ENCODE data around the gene TENT5C.
"Not testable (repeated sequence)": the region's sequence is repeated elsewhere in the genome, so short reads cannot be mapped to it uniquely, and the experiment has no call there.

The TENT5C gene

GRCh38 chr1:117605774-117606648 lies at the start of gene TENT5C:
Gene TENT5C, plus strand, starts transcription at chr1:117606048. Its CDS starts 16,821 bp downstream, at chr1:117622869.
- H3K27me3 Mint-ChIP-seq (ENCODE audit: low read depth), result peaks cover 41% of the 10 kb centered on the region
- H3K9me3 Mint-ChIP-seq, result no peaks in the 10 kb centered on the region
- peak within 1 kb of the TSS; percentile 92 for H3K27ac Mint-ChIP-seq
- H3K4me1 Mint-ChIP-seq (ENCODE audit: low read depth), result peaks cover 45% of the 10 kb centered on the region
- peaks cover 28% of the 10 kb centered on the region for H3K36me3 Mint-ChIP-seq (ENCODE audit: low read depth)
- peak within 1 kb of the TSS; percentile 99 for H3K4me3 Mint-ChIP-seq

DNA sequence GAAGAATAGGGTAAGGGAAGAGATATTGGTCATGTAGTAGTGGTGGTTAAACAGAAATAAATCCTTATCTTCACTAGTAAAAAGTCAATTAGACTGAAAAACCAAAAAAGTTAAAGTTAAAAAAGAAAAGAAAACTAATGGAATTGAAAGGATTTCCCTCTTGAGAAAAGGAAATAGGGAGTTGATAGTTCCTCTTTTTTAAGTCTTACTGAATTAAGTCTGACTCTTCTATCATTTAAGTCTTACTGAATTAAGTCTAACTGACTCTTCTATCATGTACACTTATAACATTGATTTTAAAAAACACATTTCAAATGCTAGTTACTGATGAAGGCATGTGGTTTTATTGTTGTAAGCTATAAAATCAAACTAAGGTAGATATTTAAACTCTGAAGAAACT lies 49.5 kb upstream of the TENT5C start:
- Mint-ChIP-seq H3K4me3 (no peak overlapping the region), H3K9me3 (peaks cover 9% of the 10 kb centered on the region), H3K27me3 (ENCODE audit: low read depth) (peaks cover 30% of the 10 kb centered on the region), H3K27ac (no peak overlapping the region), H3K36me3 (ENCODE audit: low read depth) (peaks cover 5% of the 10 kb centered on the region), H3K4me1 (ENCODE audit: low read depth) (peaks cover 1% of the 10 kb centered on the region)

GRCh38 chr1:117556976-117557375 lies 48.9 kb upstream of the TENT5C start:
- Mint-ChIP-seq H3K27ac (no peak overlapping the region), H3K27me3 (ENCODE audit: low read depth) (peaks cover 30% of the 10 kb centered on the region), H3K9me3 (peaks cover 9% of the 10 kb centered on the region), H3K4me1 (ENCODE audit: low read depth) (peaks cover 3% of the 10 kb centered on the region), H3K4me3 (no peak overlapping the region), H3K36me3 (ENCODE audit: low read depth) (peaks cover 5% of the 10 kb centered on the region)

- H3K27me3 Mint-ChIP-seq (ENCODE audit: low read depth), result peaks cover 27% of the 10 kb centered on the region
- not testable (repeated sequence) for H3K4me1 Mint-ChIP-seq (ENCODE audit: low read depth); H3K36me3 Mint-ChIP-seq (ENCODE audit: low read depth); H3K27ac Mint-ChIP-seq; H3K4me3 Mint-ChIP-seq; H3K9me3 Mint-ChIP-seq
Measured at GRCh38 chr1:117558451-117558850, 47.4 kb upstream of the TENT5C start.

- Mint-ChIP-seq H3K9me3 (peaks cover 9% of the 10 kb centered on the region), H3K4me3 (no peak overlapping the region), H3K27ac (no peak overlapping the region), H3K36me3 (ENCODE audit: low read depth) (peaks cover 5% of the 10 kb centered on the region), H3K27me3 (ENCODE audit: low read depth) (peaks cover 27% of the 10 kb centered on the region), H3K4me1 (ENCODE audit: low read depth) (peaks cover 5% of the 10 kb centered on the region)
Measured at GRCh38 chr1:117559139-117559538, 46.7 kb upstream of the TENT5C start.

DNA sequence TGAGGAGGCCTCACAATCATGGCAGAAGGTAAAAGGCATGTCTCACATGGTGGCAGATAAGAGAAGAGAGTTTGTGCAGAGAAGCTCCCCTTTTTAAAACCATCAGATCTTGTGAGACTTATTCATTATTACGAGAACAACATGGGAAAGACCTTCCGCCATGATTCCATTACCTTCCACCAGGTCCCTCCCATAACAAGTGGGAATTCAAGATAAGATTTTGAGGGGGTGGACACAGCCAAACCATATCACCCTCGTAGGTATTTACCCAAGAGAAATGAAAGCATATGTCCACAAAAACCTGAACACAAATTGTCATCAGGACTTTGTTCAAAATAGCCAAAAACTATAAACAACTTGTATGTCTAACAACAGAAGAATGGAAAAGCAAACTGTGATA lies 45.9 kb upstream of the TENT5C start:
- H3K36me3 Mint-ChIP-seq (ENCODE audit: low read depth), result peaks cover 5% of the 10 kb centered on the region
- H3K9me3 Mint-ChIP-seq, result peaks cover 9% of the 10 kb centered on the region
- H3K4me1 Mint-ChIP-seq (ENCODE audit: low read depth), result peaks cover 5% of the 10 kb centered on the region
- H3K4me3 Mint-ChIP-seq, result no peak overlapping the region
- H3K27me3 Mint-ChIP-seq (ENCODE audit: low read depth), result peaks cover 25% of the 10 kb centered on the region
- no peak overlapping the region for H3K27ac Mint-ChIP-seq

DNA sequence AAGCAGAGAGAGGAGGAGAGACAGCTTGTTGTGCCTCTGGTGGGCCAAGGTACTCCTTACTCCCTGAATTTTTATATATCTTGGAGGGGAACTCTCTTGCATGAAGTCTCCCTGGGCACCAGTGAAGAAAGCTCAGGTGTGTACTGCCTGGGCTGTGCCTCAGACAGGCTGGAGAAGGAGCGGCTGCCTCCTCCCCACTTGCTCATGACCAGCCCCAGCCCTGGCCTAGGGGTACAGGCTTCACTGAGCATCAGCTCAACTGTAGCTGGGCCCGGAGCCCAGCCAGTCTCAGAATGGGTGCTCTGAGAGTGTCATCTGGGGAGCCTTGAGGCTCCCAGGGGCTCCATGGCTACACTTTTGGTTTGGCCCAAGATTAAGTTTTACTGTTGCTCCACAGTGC lies 44.8 kb upstream of the TENT5C start:
- H3K9me3 Mint-ChIP-seq, result peaks cover 9% of the 10 kb centered on the region
- peaks cover 16% of the 10 kb centered on the region for H3K27me3 Mint-ChIP-seq (ENCODE audit: low read depth)
- H3K4me3 Mint-ChIP-seq, result no peak overlapping the region
- H3K4me1 Mint-ChIP-seq (ENCODE audit: low read depth), result peaks cover 5% of the 10 kb centered on the region
- no peak overlapping the region for H3K27ac Mint-ChIP-seq
- peaks cover 5% of the 10 kb centered on the region for H3K36me3 Mint-ChIP-seq (ENCODE audit: low read depth)

GRCh38 chr1:117561551-117561950 lies 44.3 kb upstream of the TENT5C start:
- Mint-ChIP-seq H3K27ac (no peak overlapping the region), H3K4me3 (no peak overlapping the region), H3K9me3 (peaks cover 9% of the 10 kb centered on the region), H3K36me3 (ENCODE audit: low read depth) (peaks cover 5% of the 10 kb centered on the region), H3K4me1 (ENCODE audit: low read depth) (peaks cover 5% of the 10 kb centered on the region), H3K27me3 (ENCODE audit: low read depth) (peaks cover 14% of the 10 kb centered on the region)

GRCh38 chr1:117562581-117563491 lies 43.0 kb upstream of the TENT5C start:
- H3K27ac Mint-ChIP-seq, result no peak overlapping the region
- H3K27me3 Mint-ChIP-seq (ENCODE audit: low read depth), result peaks cover 7% of the 10 kb centered on the region
- H3K9me3 Mint-ChIP-seq, result peaks cover 9% of the 10 kb centered on the region
- H3K36me3 Mint-ChIP-seq (ENCODE audit: low read depth), result peaks cover 3% of the 10 kb centered on the region
- H3K4me1 Mint-ChIP-seq (ENCODE audit: low read depth), result peaks cover 3% of the 10 kb centered on the region
- no peak overlapping the region for H3K4me3 Mint-ChIP-seq

- Mint-ChIP-seq H3K9me3 (peaks cover 9% of the 10 kb centered on the region), H3K27me3 (ENCODE audit: low read depth) (peaks cover 3% of the 10 kb centered on the region), H3K4me1 (ENCODE audit: low read depth) (peaks cover 3% of the 10 kb centered on the region), H3K27ac (no peak overlapping the region), H3K36me3 (ENCODE audit: low read depth) (peaks cover 3% of the 10 kb centered on the region), H3K4me3 (no peak overlapping the region)
Measured at GRCh38 chr1:117563492-117563875, 42.4 kb upstream of the TENT5C start.

GRCh38 chr1:117564227-117565075 lies 41.4 kb upstream of the TENT5C start:
- Mint-ChIP-seq H3K4me3 (no peak overlapping the region), H3K36me3 (ENCODE audit: low read depth) (peaks cover under 1% of the 10 kb centered on the region), H3K4me1 (ENCODE audit: low read depth) (peaks cover 3% of the 10 kb centered on the region), H3K9me3 (peaks cover 4% of the 10 kb centered on the region), H3K27me3 (ENCODE audit: low read depth) (peaks cover 4% of the 10 kb centered on the region), H3K27ac (no peak overlapping the region)

GRCh38 chr1:117565076-117565556 lies 40.7 kb upstream of the TENT5C start:
- Mint-ChIP-seq H3K27me3 (ENCODE audit: low read depth) (peaks cover 11% of the 10 kb centered on the region), H3K9me3 (no peaks in the 10 kb centered on the region), H3K4me3 (no peak overlapping the region), H3K36me3 (ENCODE audit: low read depth) (no peaks in the 10 kb centered on the region), H3K27ac (no peak overlapping the region), H3K4me1 (ENCODE audit: low read depth) (peaks cover 7% of the 10 kb centered on the region)

GRCh38 chr1:117565745-117566455 lies 39.9 kb upstream of the TENT5C start:
- Mint-ChIP-seq H3K4me3 (no peak overlapping the region), H3K36me3 (ENCODE audit: low read depth) (no peaks in the 10 kb centered on the region), H3K27ac (no peak overlapping the region), H3K9me3 (no peaks in the 10 kb centered on the region), H3K4me1 (ENCODE audit: low read depth) (peaks cover 7% of the 10 kb centered on the region), H3K27me3 (ENCODE audit: low read depth) (peaks cover 15% of the 10 kb centered on the region)

Data from T-helper 1 cell treated with Interleukin-12 subunit alpha and Interleukin-12 subunit beta and Interleukin-4 antibody, amounts not matched to agents 30 μg/mL and 1 μg/mL, for 36 hours (primary cell).